Measurements from ENCODE around the gene GADL1. TPM values are rescaled to one million over a fixed set of nuclear protein-coding genes. Genes with fewer than 3 reads are reported as not detected.

Gene GADL1
- total and polyA plus RNA-seq, 4 donors: 0.01 to 2.4 (median 0.05) TPM

DNA sequence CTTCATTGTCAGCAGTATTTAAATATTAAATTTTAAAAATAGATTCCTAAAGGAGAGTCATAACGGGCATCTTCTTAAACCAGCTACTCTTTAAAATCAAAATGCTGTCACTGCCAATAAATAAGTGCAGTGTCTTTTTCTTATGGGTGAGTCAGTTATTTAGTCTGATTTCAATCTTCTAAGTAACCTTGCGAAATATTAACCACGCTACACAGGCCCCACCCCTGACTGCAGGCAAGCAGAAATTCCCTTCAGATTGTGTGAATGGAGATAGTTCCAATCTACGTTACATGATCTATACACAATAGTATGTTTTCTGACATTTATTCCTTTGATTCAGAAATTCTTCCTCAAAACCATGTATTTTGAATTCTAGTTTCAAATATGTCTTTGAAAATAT, 141.5 kb downstream of the GADL1 start:
- DNase-seq: peak in 1 of 3 donors; percentile 18
- Histone ChIP-seq H3K9me3 (ENCODE audit: control insufficient read depth in 4 of 4, insufficient read depth in 3 of 4, low read length in 3 of 4) (no peaks in the 10 kb centered on the region), H3K27ac (ENCODE audit: low read depth in 1 of 2, low read length in 1 of 2) (no peak overlapping the region), H3K4me3 (no peak overlapping the region), H3K4me1 (ENCODE audit: control insufficient read depth in 5 of 5, insufficient read depth in 5 of 5, low read length in 5 of 5) (peaks cover 0 to 3% (median 0%) of the 10 kb centered on the region in 5 donors), H3K27me3 (ENCODE audit: control insufficient read depth in 3 of 3, insufficient read depth in 3 of 3, low read length in 2 of 3) (no peaks in the 10 kb centered on the region), H3K36me3 (ENCODE audit: control insufficient read depth in 4 of 4, insufficient read depth in 4 of 4, low read length in 4 of 4) (no peaks in the 10 kb centered on the region), H3K9ac (ENCODE audit: insufficient read depth in 1 of 2, low read length in 2 of 2) (no peak overlapping the region)
- no peak for ATAC-seq (ENCODE audit: insufficient read depth, low FRiP score)
- TF ChIP-seq, protein P1, sequence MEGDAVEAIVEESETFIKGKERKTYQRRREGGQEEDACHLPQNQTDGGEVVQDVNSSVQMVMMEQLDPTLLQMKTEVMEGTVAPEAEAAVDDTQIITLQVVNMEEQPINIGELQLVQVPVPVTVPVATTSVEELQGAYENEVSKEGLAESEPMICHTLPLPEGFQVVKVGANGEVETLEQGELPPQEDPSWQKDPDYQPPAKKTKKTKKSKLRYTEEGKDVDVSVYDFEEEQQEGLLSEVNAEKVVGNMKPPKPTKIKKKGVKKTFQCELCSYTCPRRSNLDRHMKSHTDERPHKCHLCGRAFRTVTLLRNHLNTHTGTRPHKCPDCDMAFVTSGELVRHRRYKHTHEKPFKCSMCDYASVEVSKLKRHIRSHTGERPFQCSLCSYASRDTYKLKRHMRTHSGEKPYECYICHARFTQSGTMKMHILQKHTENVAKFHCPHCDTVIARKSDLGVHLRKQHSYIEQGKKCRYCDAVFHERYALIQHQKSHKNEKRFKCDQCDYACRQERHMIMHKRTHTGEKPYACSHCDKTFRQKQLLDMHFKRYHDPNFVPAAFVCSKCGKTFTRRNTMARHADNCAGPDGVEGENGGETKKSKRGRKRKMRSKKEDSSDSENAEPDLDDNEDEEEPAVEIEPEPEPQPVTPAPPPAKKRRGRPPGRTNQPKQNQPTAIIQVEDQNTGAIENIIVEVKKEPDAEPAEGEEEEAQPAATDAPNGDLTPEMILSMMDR (IDR thresholded peaks at IDR 0.05; ENCODE audit: control extremely low read depth, extremely low read depth): no peak
- 32 to 46% methylated on average over 4 of the region's 4 CpGs for WGBS, 2 donors

DNA sequence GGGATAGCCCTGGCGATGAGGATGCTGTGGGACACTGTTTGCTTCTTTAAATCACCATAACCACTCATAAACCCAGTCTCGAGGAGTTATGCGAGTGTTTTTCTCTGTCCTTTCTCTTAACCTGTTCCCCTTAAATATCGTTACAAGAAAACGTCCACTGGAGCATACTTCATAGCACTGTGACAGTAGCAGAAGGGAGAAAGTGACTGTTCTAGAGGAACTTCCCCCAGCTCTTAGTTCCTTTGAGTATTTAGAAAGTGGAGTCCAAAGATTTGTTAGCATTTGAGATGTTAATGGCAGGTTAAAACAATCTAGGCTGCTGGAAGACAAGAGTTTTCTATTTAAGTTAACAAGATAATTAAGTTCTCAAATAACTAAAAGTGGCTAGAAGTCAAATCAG, 142.0 kb downstream of the GADL1 start:
- no peaks in the 10 kb centered on the region for H3K27me3 ChIP-seq (ENCODE audit: control insufficient read depth in 3 of 3, insufficient read depth in 3 of 3, low read length in 2 of 3)
- ATAC-seq (ENCODE audit: insufficient read depth, low FRiP score) (no peak), DNase-seq (no peak)
- no peaks in the 10 kb centered on the region for H3K9me3 ChIP-seq (ENCODE audit: control insufficient read depth in 4 of 4, insufficient read depth in 3 of 4, low read length in 3 of 4)
- 81 to 83% methylated on average over 5 of the region's 5 CpGs for WGBS, 2 donors
- H3K27ac ChIP-seq (ENCODE audit: low read depth in 1 of 2, low read length in 1 of 2): no peak overlapping the region
- peaks cover 0 to 7% (median 0%) of the 10 kb centered on the region in 5 donors for H3K4me1 ChIP-seq (ENCODE audit: control insufficient read depth in 5 of 5, insufficient read depth in 5 of 5, low read length in 5 of 5)
- no peak overlapping the region for H3K9ac ChIP-seq (ENCODE audit: insufficient read depth in 1 of 2, low read length in 2 of 2)
- H3K4me3 ChIP-seq: no peak overlapping the region
- no peaks in the 10 kb centered on the region for H3K36me3 ChIP-seq (ENCODE audit: control insufficient read depth in 4 of 4, insufficient read depth in 4 of 4, low read length in 4 of 4)
- TF ChIP-seq, protein P1 (IDR thresholded peaks at IDR 0.05; ENCODE audit: control extremely low read depth, extremely low read depth): no peak

DNA sequence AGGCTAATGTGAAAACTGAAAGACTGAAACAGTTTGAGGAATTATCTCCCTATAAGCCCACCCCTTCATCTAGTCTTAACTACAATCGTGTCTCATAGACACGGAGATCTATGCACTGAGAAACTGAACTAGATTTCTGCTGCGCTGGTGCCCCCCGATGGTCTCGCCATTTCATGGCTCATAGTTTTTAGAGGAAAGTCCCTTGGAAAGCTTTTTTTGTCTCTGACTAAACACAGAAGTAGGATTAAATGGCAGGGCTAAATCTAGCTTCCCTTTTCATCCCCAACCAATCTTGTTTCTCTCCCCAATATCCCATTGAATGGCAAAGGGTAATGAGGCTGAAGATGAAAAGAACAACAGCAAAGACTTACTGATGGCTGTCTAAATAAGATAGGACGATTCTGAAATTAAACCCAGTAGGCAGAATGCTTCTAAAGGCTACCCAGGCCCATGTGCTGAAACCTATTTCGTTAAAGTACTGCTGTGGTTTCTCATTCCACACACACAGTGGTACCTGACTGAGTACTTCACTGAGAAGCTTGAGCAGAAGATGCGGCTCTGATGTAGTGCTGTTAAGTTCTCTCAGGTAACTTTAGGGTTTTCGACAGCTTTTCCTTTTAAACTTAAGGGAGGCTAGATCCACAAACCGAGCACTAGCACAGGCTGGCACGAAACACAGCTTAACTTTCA, 142.7 kb downstream of the GADL1 start:
- WGBS, 2 donors: 69 to 71% methylated on average over 11 of the region's 11 CpGs
- TF ChIP-seq, protein P1 (IDR thresholded peaks at IDR 0.05; ENCODE audit: control extremely low read depth, extremely low read depth): no peak
- no peaks in the 10 kb centered on the region for H3K27me3 ChIP-seq (ENCODE audit: control insufficient read depth in 3 of 3, insufficient read depth in 3 of 3, low read length in 2 of 3)
- H3K9ac ChIP-seq (ENCODE audit: insufficient read depth in 1 of 2, low read length in 2 of 2): no peak overlapping the region
- ATAC-seq (ENCODE audit: insufficient read depth, low FRiP score) (no peak), DNase-seq (peak; percentile 65 to 76 (median 70))
- no peak overlapping the region for H3K4me3 ChIP-seq
- no peaks in the 10 kb centered on the region for H3K36me3 ChIP-seq (ENCODE audit: control insufficient read depth in 4 of 4, insufficient read depth in 4 of 4, low read length in 4 of 4)
- H3K27ac ChIP-seq (ENCODE audit: low read depth in 1 of 2, low read length in 1 of 2): no peak overlapping the region
- peaks cover 0 to 7% (median 0%) of the 10 kb centered on the region in 5 donors for H3K4me1 ChIP-seq (ENCODE audit: control insufficient read depth in 5 of 5, insufficient read depth in 5 of 5, low read length in 5 of 5)
- H3K9me3 ChIP-seq (ENCODE audit: control insufficient read depth in 4 of 4, insufficient read depth in 3 of 4, low read length in 3 of 4): no peaks in the 10 kb centered on the region

Data from lung (tissue), 12 donors.